ENCODE results near the gene GALNT16.

DNA sequence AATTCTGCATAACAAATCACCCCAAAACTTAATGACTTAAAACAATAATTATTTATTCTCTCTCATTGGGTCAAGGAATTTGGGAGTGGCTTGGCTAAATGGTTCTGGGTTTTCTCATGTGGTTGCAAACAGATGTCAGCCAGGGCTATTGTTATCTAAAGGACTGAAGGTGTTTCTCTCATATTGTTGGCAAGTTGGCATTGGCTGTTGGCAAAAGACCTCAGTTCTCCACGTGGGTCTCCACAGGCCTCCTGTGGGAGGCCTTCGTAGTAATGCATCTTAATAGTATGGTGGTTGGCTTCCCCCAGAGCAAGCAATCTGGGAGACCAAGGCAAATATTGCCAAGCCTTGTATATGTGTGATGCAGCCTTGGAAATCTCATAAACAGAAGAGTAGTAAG, 14.4 kb downstream of the GALNT16 start:
- TF ChIP-seq, protein P1, sequence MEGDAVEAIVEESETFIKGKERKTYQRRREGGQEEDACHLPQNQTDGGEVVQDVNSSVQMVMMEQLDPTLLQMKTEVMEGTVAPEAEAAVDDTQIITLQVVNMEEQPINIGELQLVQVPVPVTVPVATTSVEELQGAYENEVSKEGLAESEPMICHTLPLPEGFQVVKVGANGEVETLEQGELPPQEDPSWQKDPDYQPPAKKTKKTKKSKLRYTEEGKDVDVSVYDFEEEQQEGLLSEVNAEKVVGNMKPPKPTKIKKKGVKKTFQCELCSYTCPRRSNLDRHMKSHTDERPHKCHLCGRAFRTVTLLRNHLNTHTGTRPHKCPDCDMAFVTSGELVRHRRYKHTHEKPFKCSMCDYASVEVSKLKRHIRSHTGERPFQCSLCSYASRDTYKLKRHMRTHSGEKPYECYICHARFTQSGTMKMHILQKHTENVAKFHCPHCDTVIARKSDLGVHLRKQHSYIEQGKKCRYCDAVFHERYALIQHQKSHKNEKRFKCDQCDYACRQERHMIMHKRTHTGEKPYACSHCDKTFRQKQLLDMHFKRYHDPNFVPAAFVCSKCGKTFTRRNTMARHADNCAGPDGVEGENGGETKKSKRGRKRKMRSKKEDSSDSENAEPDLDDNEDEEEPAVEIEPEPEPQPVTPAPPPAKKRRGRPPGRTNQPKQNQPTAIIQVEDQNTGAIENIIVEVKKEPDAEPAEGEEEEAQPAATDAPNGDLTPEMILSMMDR (IDR thresholded peaks at IDR 0.05; ENCODE audit: insufficient read depth, low read depth, low read length) = no peak
- TF ChIP-seq EZH2 (IDR thresholded peaks at IDR 0.05; ENCODE audit: insufficient read depth, low read length) = no peak

All from astrocyte (in vitro differentiated cells and primary cell).